GM21576 (cell line): ENCODE data around the gene TUBB8B.
"Not testable (repeated sequence)": the region's sequence is repeated elsewhere in the genome, so short reads cannot be mapped to it uniquely, and the experiment has no call there.

Source experiments
- ATAC-seq: cut with Tn5 transposase; IDR thresholded peaks from one replicate; pipeline ENCODE4 v1.9.1; 2021; ENCODE audit warnings: mild to moderate bottlenecking, moderate library complexity; ENCODE audit not compliant: unreplicated experiment

The TUBB8B gene

GRCh38 chr18:13177-13576 is 36.2 kb downstream of the TUBB8B start:
- not testable (repeated sequence) for ATAC-seq

GRCh38 chr18:12773-13172 is 36.6 kb downstream of the TUBB8B start:
- not testable (repeated sequence) for ATAC-seq

GRCh38 chr18:11383-12274 is 37.8 kb downstream of the TUBB8B start:
- not testable (repeated sequence) for ATAC-seq

- ATAC-seq = not testable (repeated sequence)
Measured at GRCh38 chr18:10624-11184, 38.7 kb downstream of the TUBB8B start.

- not testable (repeated sequence) for ATAC-seq
Measured at GRCh38 chr18:9937-10336, 39.5 kb downstream of the TUBB8B start.
